DOHH2 (cell line): ENCODE results near the gene CRIP1.

ENCODE experiments used
- H3F3A ChIP-seq: fragments of 200-600 bp; sonication (generic), shearing (Covaris generic); 2 replicates; pipeline ENCODE4 v1.6.0; 2016; ENCODE audit warnings: antibody characterized with exemption, mild to moderate bottlenecking; ENCODE audit not compliant: control insufficient read depth, insufficient read depth
- H3K27ac ChIP-seq: fragments of 200-600 bp; sonication (generic); 2 replicates; pipeline ENCODE4 v1.5.1; 2014; ENCODE audit warnings: low read depth, mild to moderate bottlenecking, low read length, moderate library complexity
- H3K27me3 ChIP-seq: fragments of 200-600 bp; sonication (generic); 2 replicates; pipeline ENCODE4 v1.6.1; 2014; ENCODE audit warnings: mild to moderate bottlenecking, low read length, mixed read lengths; ENCODE audit not compliant: control insufficient read depth
- H3K36me3 ChIP-seq: fragments of 200-600 bp; sonication (generic); 2 replicates; pipeline ENCODE4 v1.6.1; 2014; ENCODE audit warnings: mild to moderate bottlenecking, low read length, moderate library complexity, mixed read lengths; ENCODE audit not compliant: control insufficient read depth
- H3K4me1 ChIP-seq: fragments of 200-600 bp; sonication (generic); 2 replicates; pipeline ENCODE4 v1.6.1; 2014; ENCODE audit warnings: mild to moderate bottlenecking, low read length, mixed read lengths; ENCODE audit not compliant: control insufficient read depth
- H3K4me2 ChIP-seq: fragments of 200-600 bp; sonication (generic); 2 replicates; pipeline ENCODE4 v1.6.0; 2014; ENCODE audit warnings: mild to moderate bottlenecking, low read length, moderate library complexity
- H3K4me3 ChIP-seq: fragments of 200-600 bp; sonication (generic); 2 replicates; pipeline ENCODE4 v1.5.1; 2014; ENCODE audit warnings: mild to moderate bottlenecking, low read length, mixed read lengths
- H3K79me2 ChIP-seq: fragments of 200-600 bp; sonication (generic); 2 replicates; pipeline ENCODE4 v1.6.1; 2014; ENCODE audit warnings: mild to moderate bottlenecking, low read length, mixed read lengths; ENCODE audit not compliant: control insufficient read depth
- H3K9me2 ChIP-seq: fragments of 200-600 bp; sonication (generic); replicated peaks from 2 replicates; pipeline ENCODE4 v1.6.1; 2014; ENCODE audit warnings: mild to moderate bottlenecking, low read length, mixed read lengths; ENCODE audit not compliant: control insufficient read depth
- H3K9me3 ChIP-seq: fragments of 200-600 bp; sonication (generic); 2 replicates; pipeline ENCODE4 v1.6.1; 2014; ENCODE audit warnings: antibody characterized with exemption, low read length, mixed read lengths; ENCODE audit not compliant: control insufficient read depth, insufficient read depth
- H4K20me1 ChIP-seq: fragments of 200-600 bp; sonication (generic); 2 replicates; pipeline ENCODE4 v1.6.0; 2014; ENCODE audit warnings: low read depth, mild to moderate bottlenecking, antibody characterized with exemption, low read length, moderate library complexity; ENCODE audit not compliant: control insufficient read depth, insufficient read depth
- CTCF ChIP-seq: fragments of 200-600 bp; sonication (generic); IDR thresholded peaks from one replicate; pipeline ENCODE4 v1.5.1; 2014; ENCODE audit warnings: antibody characterized with exemption, mild to moderate bottlenecking, low read depth, low read length; ENCODE audit not compliant: poor library complexity, severe bottlenecking
- EZH2phosphoT487 ChIP-seq: fragments of 200-600 bp; sonication (generic); IDR thresholded peaks from 2 replicates; pipeline ENCODE4 v1.6.1; 2017; ENCODE audit warnings: borderline replicate concordance, mild to moderate bottlenecking, antibody characterized with exemption, low read length, moderate library complexity, mixed read lengths

The CRIP1 gene

GRCh38 chr14:105439179-105439578, 47.5 kb upstream of the CRIP1 start:
- H3K27me3 ChIP-seq: no peaks in the 10 kb centered on the region
- H3K9me2 ChIP-seq: no peaks in the 10 kb centered on the region
- peaks cover 59% of the 10 kb centered on the region for H3K36me3 ChIP-seq
- H3K79me2 ChIP-seq: peaks cover 64% of the 10 kb centered on the region
- H4K20me1 ChIP-seq: peaks cover 16% of the 10 kb centered on the region
- TF ChIP-seq EZH2phosphoT487 (no peak), CTCF (no peak)
- no peak overlapping the region for H3K4me2 ChIP-seq
- H3K4me3 ChIP-seq: no peak overlapping the region
- no peak overlapping the region for H3K27ac ChIP-seq
- peaks cover 4% of the 10 kb centered on the region for H3K4me1 ChIP-seq
- H3F3A ChIP-seq: no peaks in the 10 kb centered on the region
- no peaks in the 10 kb centered on the region; the same call in 1 of the 2 replicates for H3K9me3 ChIP-seq

DNA sequence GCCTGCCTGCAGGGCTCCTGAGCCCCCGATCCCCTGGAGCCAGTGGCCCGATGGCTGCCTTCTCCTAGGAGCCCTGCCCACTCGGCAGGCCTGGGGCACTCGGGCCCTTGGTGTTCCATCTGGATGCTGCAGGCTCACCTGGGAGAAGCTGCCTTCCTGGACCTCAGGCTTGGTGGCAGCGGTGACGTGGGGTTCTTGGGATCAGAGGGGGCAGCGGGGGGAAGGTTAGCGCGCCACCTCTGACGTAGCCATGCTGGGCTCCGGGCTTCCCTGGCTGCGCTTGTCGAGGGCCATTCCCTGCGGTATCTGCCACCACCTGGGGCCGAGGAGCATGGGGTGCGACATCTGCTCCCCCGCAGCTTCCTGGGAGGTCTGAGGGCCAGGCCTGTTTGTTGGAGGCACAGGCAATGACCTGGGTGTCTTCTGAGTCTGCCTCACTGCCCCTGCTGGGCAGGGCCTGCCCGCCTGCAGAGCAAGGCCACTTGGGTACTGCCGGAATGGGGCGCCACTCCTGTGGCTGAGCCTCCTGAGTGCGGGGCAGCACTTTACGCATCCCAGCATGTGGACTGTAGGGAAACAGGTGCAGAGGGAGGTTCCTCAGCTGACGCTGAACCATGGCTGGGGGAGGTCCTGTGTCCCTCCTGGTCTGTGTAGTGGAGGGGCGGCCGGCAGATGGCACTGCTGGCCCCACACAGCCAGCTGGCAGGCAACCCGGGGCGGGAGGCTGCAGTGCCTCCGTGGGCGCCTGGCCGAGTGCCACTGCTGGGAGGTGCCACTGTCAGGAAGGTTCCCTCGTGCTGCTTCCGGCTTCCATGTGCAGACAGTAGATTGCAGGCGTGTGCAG, 46.8 kb upstream of the CRIP1 start:
- Histone ChIP-seq H3F3A (no peaks in the 10 kb centered on the region), H3K4me3 (no peak overlapping the region), H3K4me2 (no peak overlapping the region), H3K27me3 (no peaks in the 10 kb centered on the region), H3K4me1 (peaks cover 4% of the 10 kb centered on the region), H3K36me3 (peaks cover 59% of the 10 kb centered on the region), H3K9me2 (no peaks in the 10 kb centered on the region), H3K27ac (no peak overlapping the region), H3K79me2 (peaks cover 57% of the 10 kb centered on the region), H4K20me1 (peaks cover 16% of the 10 kb centered on the region), H3K9me3 (no peaks in the 10 kb centered on the region; the same call in 1 of the 2 replicates)
- TF ChIP-seq EZH2phosphoT487 (no peak), CTCF (no peak)

DNA sequence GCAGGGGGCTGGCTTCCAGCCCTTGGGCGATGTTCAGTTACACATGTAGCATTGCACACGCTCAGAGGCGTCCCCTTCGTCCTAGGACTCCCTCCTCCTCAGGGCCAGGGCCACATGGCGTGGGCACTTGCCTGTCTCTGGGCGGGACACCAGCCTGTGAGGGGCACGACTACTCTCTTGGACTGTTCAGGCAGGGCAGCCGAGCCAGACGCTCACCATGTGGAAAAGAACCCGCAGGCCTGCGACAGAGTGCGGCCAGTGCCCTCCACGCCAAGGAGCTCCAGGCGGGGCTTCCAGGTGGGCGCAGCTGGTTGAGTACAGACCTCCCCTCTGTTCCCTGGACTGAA, 46.2 kb upstream of the CRIP1 start:
- Histone ChIP-seq H3K4me1 (peaks cover 3% of the 10 kb centered on the region), H3K9me3 (no peaks in the 10 kb centered on the region; the same call in 1 of the 2 replicates), H3K79me2 (peaks cover 51% of the 10 kb centered on the region), H3K27me3 (no peaks in the 10 kb centered on the region), H3K9me2 (no peaks in the 10 kb centered on the region), H4K20me1 (peaks cover 16% of the 10 kb centered on the region), H3K36me3 (peaks cover 57% of the 10 kb centered on the region), H3F3A (no peaks in the 10 kb centered on the region), H3K27ac (no peak overlapping the region), H3K4me2 (no peak overlapping the region), H3K4me3 (no peak overlapping the region)
- TF ChIP-seq EZH2phosphoT487: no peak
- TF ChIP-seq CTCF: no peak
